ENCODE measurements around the gene CASKIN1.

Gene CASKIN1

DNA sequence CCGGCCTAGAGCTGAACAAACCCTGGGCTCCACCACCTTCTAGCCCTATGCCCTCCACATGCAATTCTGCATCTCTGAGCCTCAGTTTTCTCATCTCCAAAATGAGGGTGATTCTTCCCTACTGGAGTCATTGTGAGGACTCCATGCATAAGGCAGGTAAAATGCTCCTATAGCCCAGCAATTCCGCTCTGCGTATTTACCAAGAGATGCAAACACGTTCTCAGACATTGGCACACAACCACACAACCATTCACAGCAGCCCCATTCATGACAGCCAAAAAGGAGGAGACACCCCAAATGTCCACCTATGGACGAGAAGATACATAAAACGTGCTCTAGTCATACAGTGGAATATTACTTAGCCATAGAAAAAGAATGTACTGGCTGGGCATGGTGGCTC is 3.9 kb upstream of the CASKIN1 start:
- no peak overlapping the region for H3K4me3 ChIP-seq (IDR thresholded peaks at IDR 0.05; ENCODE audit: insufficient read depth, low read depth, low read length)
- H3K9ac ChIP-seq = no peak overlapping the region
- no peaks in the 10 kb centered on the region for H3K36me3 ChIP-seq (ENCODE audit: insufficient read depth)
- no peaks in the 10 kb centered on the region for H4K20me1 ChIP-seq (ENCODE audit: insufficient read depth)
- H3K4me1 ChIP-seq (ENCODE audit: low read depth, poor library complexity, severe bottlenecking) = peaks cover 6% of the 10 kb centered on the region
- TF ChIP-seq, protein P1, sequence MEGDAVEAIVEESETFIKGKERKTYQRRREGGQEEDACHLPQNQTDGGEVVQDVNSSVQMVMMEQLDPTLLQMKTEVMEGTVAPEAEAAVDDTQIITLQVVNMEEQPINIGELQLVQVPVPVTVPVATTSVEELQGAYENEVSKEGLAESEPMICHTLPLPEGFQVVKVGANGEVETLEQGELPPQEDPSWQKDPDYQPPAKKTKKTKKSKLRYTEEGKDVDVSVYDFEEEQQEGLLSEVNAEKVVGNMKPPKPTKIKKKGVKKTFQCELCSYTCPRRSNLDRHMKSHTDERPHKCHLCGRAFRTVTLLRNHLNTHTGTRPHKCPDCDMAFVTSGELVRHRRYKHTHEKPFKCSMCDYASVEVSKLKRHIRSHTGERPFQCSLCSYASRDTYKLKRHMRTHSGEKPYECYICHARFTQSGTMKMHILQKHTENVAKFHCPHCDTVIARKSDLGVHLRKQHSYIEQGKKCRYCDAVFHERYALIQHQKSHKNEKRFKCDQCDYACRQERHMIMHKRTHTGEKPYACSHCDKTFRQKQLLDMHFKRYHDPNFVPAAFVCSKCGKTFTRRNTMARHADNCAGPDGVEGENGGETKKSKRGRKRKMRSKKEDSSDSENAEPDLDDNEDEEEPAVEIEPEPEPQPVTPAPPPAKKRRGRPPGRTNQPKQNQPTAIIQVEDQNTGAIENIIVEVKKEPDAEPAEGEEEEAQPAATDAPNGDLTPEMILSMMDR (conservative IDR thresholded peaks at IDR 0.05; ENCODE audit: low read depth, low read length) = no peak
- H3K27me3 ChIP-seq (ENCODE audit: insufficient read depth, low read depth) = peaks cover 56% of the 10 kb centered on the region
- no peak overlapping the region for H2AFZ ChIP-seq (ENCODE audit: low read depth)
- H3K79me2 ChIP-seq (ENCODE audit: insufficient read depth, low read depth) = no peaks in the 10 kb centered on the region
- no peak overlapping the region for H3K27ac ChIP-seq
- H3K4me2 ChIP-seq = no peak overlapping the region

DNA sequence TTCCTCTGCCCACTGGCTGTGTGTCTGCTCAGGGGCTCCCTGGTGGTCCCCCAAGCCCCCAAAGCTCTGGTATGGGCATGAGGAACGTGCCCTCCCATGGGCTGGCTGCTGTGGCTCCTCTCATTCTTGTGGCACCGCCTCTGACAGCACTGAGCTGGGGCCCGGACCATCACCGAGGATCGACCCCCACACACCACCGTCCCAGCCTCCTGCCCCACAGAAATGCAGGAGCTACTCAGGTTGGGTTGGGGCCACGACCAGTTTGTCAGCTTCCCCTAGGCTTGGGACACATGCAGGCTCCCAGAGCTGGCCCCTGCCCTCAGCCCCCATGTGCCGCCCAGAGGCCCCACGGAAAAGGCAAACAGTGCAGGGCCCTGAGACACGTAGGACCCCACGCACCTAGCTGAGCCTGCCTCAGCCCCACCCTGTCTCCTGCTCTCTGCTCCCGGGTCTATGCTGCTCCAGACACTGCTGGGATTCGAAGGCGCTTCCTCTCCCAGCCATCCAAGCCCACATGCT is 3.3 kb upstream of the CASKIN1 start:
- Histone ChIP-seq H3K27ac (no peak overlapping the region), H3K27me3 (ENCODE audit: insufficient read depth, low read depth) (peaks cover 63% of the 10 kb centered on the region), H2AFZ (ENCODE audit: low read depth) (no peak overlapping the region), H3K36me3 (ENCODE audit: insufficient read depth) (no peaks in the 10 kb centered on the region), H3K4me2 (no peak overlapping the region), H3K79me2 (ENCODE audit: insufficient read depth, low read depth) (no peaks in the 10 kb centered on the region), H3K9ac (no peak overlapping the region), H3K4me3 (IDR thresholded peaks at IDR 0.05; ENCODE audit: insufficient read depth, low read depth, low read length) (no peak overlapping the region), H4K20me1 (ENCODE audit: insufficient read depth) (no peaks in the 10 kb centered on the region), H3K4me1 (ENCODE audit: low read depth, poor library complexity, severe bottlenecking) (peaks cover 4% of the 10 kb centered on the region)
- TF ChIP-seq, protein P1 (conservative IDR thresholded peaks at IDR 0.05; ENCODE audit: low read depth, low read length) = no peak

DNA sequence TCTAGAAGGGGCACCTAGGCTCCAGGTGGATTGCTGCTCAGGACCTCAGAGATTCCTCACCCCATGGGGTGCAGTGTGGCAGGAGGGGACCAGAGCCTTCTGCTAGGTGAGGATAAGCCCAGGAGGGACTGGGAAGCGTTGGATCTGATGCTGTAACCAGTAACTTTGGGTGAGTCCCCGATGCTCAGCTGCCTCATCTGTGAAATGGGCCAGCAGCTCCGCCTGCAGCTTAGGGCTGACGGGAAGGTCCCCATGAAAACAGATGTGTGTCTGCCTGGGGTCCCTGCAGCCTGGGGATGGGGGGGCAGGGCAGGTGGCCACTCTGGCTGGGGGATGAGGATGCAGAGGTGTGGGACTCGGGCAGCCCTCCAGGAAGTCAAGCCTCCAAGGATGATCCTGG is 2.7 kb upstream of the CASKIN1 start:
- no peak overlapping the region for H3K9ac ChIP-seq
- no peak overlapping the region for H3K27ac ChIP-seq
- TF ChIP-seq, protein P1 (conservative IDR thresholded peaks at IDR 0.05; ENCODE audit: low read depth, low read length) = no peak
- no peak overlapping the region for H3K4me3 ChIP-seq (IDR thresholded peaks at IDR 0.05; ENCODE audit: insufficient read depth, low read depth, low read length)
- H3K36me3 ChIP-seq (ENCODE audit: insufficient read depth) = no peaks in the 10 kb centered on the region
- no peaks in the 10 kb centered on the region for H3K4me1 ChIP-seq (ENCODE audit: low read depth, poor library complexity, severe bottlenecking)
- no peaks in the 10 kb centered on the region for H4K20me1 ChIP-seq (ENCODE audit: insufficient read depth)
- peaks cover 69% of the 10 kb centered on the region for H3K27me3 ChIP-seq (ENCODE audit: insufficient read depth, low read depth)
- no peak overlapping the region for H2AFZ ChIP-seq (ENCODE audit: low read depth)
- H3K79me2 ChIP-seq (ENCODE audit: insufficient read depth, low read depth) = no peaks in the 10 kb centered on the region
- no peak overlapping the region for H3K4me2 ChIP-seq

DNA sequence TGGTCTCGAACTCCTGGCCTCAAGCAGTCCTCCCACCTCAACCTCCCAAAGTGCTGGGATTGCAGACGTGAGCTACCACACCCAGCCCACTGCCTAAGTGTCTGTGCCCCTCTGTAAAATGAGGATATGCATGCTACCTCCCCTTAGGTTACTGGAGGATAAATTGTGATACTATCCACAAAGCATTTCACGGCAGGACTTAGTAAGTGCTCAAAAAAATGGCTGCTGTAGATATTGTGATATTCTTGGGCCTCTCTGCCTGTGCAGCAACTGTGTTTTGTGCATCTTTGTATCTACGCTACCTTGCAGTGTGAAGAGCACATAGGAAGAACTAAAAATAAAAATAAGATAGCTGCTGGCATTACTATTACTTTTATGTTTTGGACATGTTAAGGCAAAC is 1.9 kb upstream of the CASKIN1 start:
- H3K36me3 ChIP-seq (ENCODE audit: insufficient read depth) = no peaks in the 10 kb centered on the region
- no peak overlapping the region for H3K4me2 ChIP-seq
- H2AFZ ChIP-seq (ENCODE audit: low read depth) = no peak overlapping the region
- no peak overlapping the region for H3K9ac ChIP-seq
- no peaks in the 10 kb centered on the region for H4K20me1 ChIP-seq (ENCODE audit: insufficient read depth)
- H3K27ac ChIP-seq = no peak overlapping the region
- H3K4me3 ChIP-seq (IDR thresholded peaks at IDR 0.05; ENCODE audit: insufficient read depth, low read depth, low read length) = no peak overlapping the region
- peaks cover 77% of the 10 kb centered on the region for H3K27me3 ChIP-seq (ENCODE audit: insufficient read depth, low read depth)
- H3K79me2 ChIP-seq (ENCODE audit: insufficient read depth, low read depth) = no peaks in the 10 kb centered on the region
- TF ChIP-seq, protein P1 (conservative IDR thresholded peaks at IDR 0.05; ENCODE audit: low read depth, low read length) = no peak
- no peaks in the 10 kb centered on the region for H3K4me1 ChIP-seq (ENCODE audit: low read depth, poor library complexity, severe bottlenecking)

Data from KMS-11 (cell line).